Fibroblast of mammary gland (primary cell): ENCODE data around the gene GNB5.

Experiments
- DNase-seq: peaks from one replicate; pipeline ENCODE4 v3.0.0-alpha.2; 2010; ENCODE audit warnings: low read depth
- H3K4me3 ChIP-seq: 2 replicates; pipeline ENCODE4 v1.5.1; 2011; ENCODE audit warnings: low read depth, mild to moderate bottlenecking, low read length, moderate library complexity; ENCODE audit not compliant: control insufficient read depth
- CTCF ChIP-seq: conservative IDR thresholded peaks from 2 replicates; pipeline ENCODE4 v1.5.1; 2011; ENCODE audit warnings: low read depth, low read length, inconsistent platforms; ENCODE audit not compliant: control insufficient read depth, insufficient read depth

The GNB5 gene

GRCh38 chr15:52155878-52156277 lies 35.3 kb downstream of the GNB5 start:
- DNase-seq, result no peak
- H3K4me3 ChIP-seq, result no peak overlapping the region
- TF ChIP-seq CTCF, result no peak

- no peak for TF ChIP-seq CTCF
- no peak overlapping the region for H3K4me3 ChIP-seq
- DNase-seq, result no peak
These were observed 36.0 kb downstream of the GNB5 start for GRCh38 chr15:52154896-52155865.

- no peak for TF ChIP-seq CTCF
- no peak for DNase-seq
- no peak overlapping the region for H3K4me3 ChIP-seq
These were observed 37.0 kb downstream of the GNB5 start for GRCh38 chr15:52153900-52154895.

GRCh38 chr15:52151353-52151752 lies 39.8 kb downstream of the GNB5 start:
- no peak for DNase-seq
- H3K4me3 ChIP-seq, result no peak overlapping the region
- no peak for TF ChIP-seq CTCF

- TF ChIP-seq CTCF, result no peak
- DNase-seq, result no peak
- H3K4me3 ChIP-seq, result no peak overlapping the region
These were observed 40.3 kb downstream of the GNB5 start for GRCh38 chr15:52150871-52151270.

- no peak for DNase-seq
- no peak for TF ChIP-seq CTCF
- H3K4me3 ChIP-seq, result no peak overlapping the region
These were observed 41.0 kb downstream of the GNB5 start for GRCh38 chr15:52150043-52150825.
